Measurements from ENCODE around the gene NRARP. TPM values are rescaled to one million over a fixed set of nuclear protein-coding genes. Genes with fewer than 3 reads are reported as not detected.

NRARP gene
- total and polyA plus RNA-seq, 4 donors = 0.48 to 1.3 (median 0.93) TPM; not detected in 1

GRCh38 chr9:137276473-137277328 lies 25.4 kb downstream of the NRARP start:
- Histone ChIP-seq H3K9me3 (ENCODE audit: control insufficient read depth in 4 of 4, low read length in 3 of 4) (no peaks in the 10 kb centered on the region), H3K4me3 (ENCODE audit: low read depth in 1 of 3, low read length in 3 of 3) (peak overlapping the region in 1 of 3 donors; percentile 60), H3K4me1 (ENCODE audit: control insufficient read depth in 4 of 4, insufficient read depth in 4 of 4, low read length in 3 of 4) (peaks cover 3 to 40% (median 13%) of the 10 kb centered on the region in 4 donors), H3K9ac (ENCODE audit: low read depth in 1 of 2, low read length in 2 of 2) (peak overlapping the region in 1 of 2 donors; percentile 47), H3K27ac (ENCODE audit: low read depth in 1 of 2, low read length in 2 of 2) (peak overlapping the region; percentile 85 to 93), H3K27me3 (ENCODE audit: control insufficient read depth in 4 of 4, insufficient read depth in 4 of 4, low read length in 3 of 4) (no peaks in the 10 kb centered on the region), H3K36me3 (ENCODE audit: control insufficient read depth in 4 of 4, insufficient read depth in 3 of 4, low read depth in 1 of 4, low read length in 3 of 4) (peaks cover 0 to 11% (median 3%) of the 10 kb centered on the region in 4 donors)
- TF ChIP-seq RAD21 (IDR thresholded peaks at IDR 0.05) (no peak), FOXA1 (IDR thresholded peaks at IDR 0.05) (no peak), FOXA2 (IDR thresholded peaks at IDR 0.05) (no peak), RXRA (IDR thresholded peaks at IDR 0.05) (no peak), GABPA (IDR thresholded peaks at IDR 0.05 in 1 of 2, conservative IDR thresholded peaks at IDR 0.05 in 1 of 2) (no peak), NR2F2 (IDR thresholded peaks at IDR 0.05) (no peak), ATF3 (IDR thresholded peaks at IDR 0.05) (no peak), SP1 (IDR thresholded peaks at IDR 0.05) (peak; percentile 16), HNF4A (conservative IDR thresholded peaks at IDR 0.05) (peak in 1 of 2 donors; percentile 38), TAF1 (conservative IDR thresholded peaks at IDR 0.05) (no peak), HNF4G (IDR thresholded peaks at IDR 0.05) (no peak), MAX (IDR thresholded peaks at IDR 0.05) (no peak), CTCF (IDR thresholded peaks at IDR 0.05; ENCODE audit: low read depth, low read length, missing input control) (no peak)
- DNase-seq (ENCODE audit: low spot score) = peak; percentile 61
- WGBS = 50% methylated on average over 30 of the region's 30 CpGs

GRCh38 chr9:137275588-137276472 lies 26.2 kb downstream of the NRARP start:
- H3K9ac ChIP-seq (ENCODE audit: low read depth in 1 of 2, low read length in 2 of 2) = no peak overlapping the region
- DNase-seq (ENCODE audit: low spot score) = no peak
- no peaks in the 10 kb centered on the region for H3K9me3 ChIP-seq (ENCODE audit: control insufficient read depth in 4 of 4, low read length in 3 of 4)
- H3K36me3 ChIP-seq (ENCODE audit: control insufficient read depth in 4 of 4, insufficient read depth in 3 of 4, low read depth in 1 of 4, low read length in 3 of 4) = peaks cover 0 to 11% (median 3%) of the 10 kb centered on the region in 4 donors
- 87% methylated on average over 24 of the region's 24 CpGs for WGBS
- H3K27ac ChIP-seq (ENCODE audit: low read depth in 1 of 2, low read length in 2 of 2) = peak overlapping the region in 1 of 2 donors; percentile 85
- no peaks in the 10 kb centered on the region for H3K27me3 ChIP-seq (ENCODE audit: control insufficient read depth in 4 of 4, insufficient read depth in 4 of 4, low read length in 3 of 4)
- peaks cover 3 to 40% (median 13%) of the 10 kb centered on the region in 4 donors for H3K4me1 ChIP-seq (ENCODE audit: control insufficient read depth in 4 of 4, insufficient read depth in 4 of 4, low read length in 3 of 4)
- H3K4me3 ChIP-seq (ENCODE audit: low read depth in 1 of 3, low read length in 3 of 3) = no peak overlapping the region
- no peak for TF ChIP-seq REST (IDR thresholded peaks at IDR 0.05)
- no peak for TF ChIP-seq JUND (IDR thresholded peaks at IDR 0.05)
- no peak for TF ChIP-seq CTCF (IDR thresholded peaks at IDR 0.05; ENCODE audit: low read depth, low read length, missing input control)
- no peak for TF ChIP-seq RAD21 (IDR thresholded peaks at IDR 0.05)
- TF ChIP-seq TAF1 (conservative IDR thresholded peaks at IDR 0.05) = no peak
- TF ChIP-seq MAX (IDR thresholded peaks at IDR 0.05) = no peak
- no peak for TF ChIP-seq EGR1 (IDR thresholded peaks at IDR 0.05; ENCODE audit: low read depth in 2 of 2)
- TF ChIP-seq HNF4G (IDR thresholded peaks at IDR 0.05) = no peak
- no peak for TF ChIP-seq YY1 (IDR thresholded peaks at IDR 0.05)
- TF ChIP-seq SP1 (IDR thresholded peaks at IDR 0.05) = no peak
- TF ChIP-seq GABPA (IDR thresholded peaks at IDR 0.05 in 1 of 2, conservative IDR thresholded peaks at IDR 0.05 in 1 of 2) = no peak
- no peak for TF ChIP-seq FOXA1 (IDR thresholded peaks at IDR 0.05)
- no peak for TF ChIP-seq FOXA2 (IDR thresholded peaks at IDR 0.05)
- no peak for TF ChIP-seq HNF4A (conservative IDR thresholded peaks at IDR 0.05)
- no peak for TF ChIP-seq NR2F2 (IDR thresholded peaks at IDR 0.05)
- no peak for TF ChIP-seq ATF3 (IDR thresholded peaks at IDR 0.05)

Measured in liver (tissue), 9 donors.